ENCODE measurements around the gene UBXN2A. TPM values are rescaled to one million over a fixed set of nuclear protein-coding genes. Genes with fewer than 3 reads are reported as not detected.

Gene UBXN2A
- total RNA-seq, 1 donor from 2014 or later: 3.0 TPM

GRCh38 chr2:23967846-23968245, 27.6 kb downstream of the UBXN2A start:
- intact Hi-C loops (cut with DNase I): no loop called here
- Histone ChIP-seq H3K4me1 (no peaks in the 10 kb centered on the region), H3K27me3 (no peaks in the 10 kb centered on the region), H3K27ac (no peak overlapping the region), H3K4me3 (no peak overlapping the region), H3K9me3 (no peaks in the 10 kb centered on the region), H3K36me3 (peaks cover 13 to 16% of the 10 kb centered on the region in 2 donors)
- TF ChIP-seq, protein P1, sequence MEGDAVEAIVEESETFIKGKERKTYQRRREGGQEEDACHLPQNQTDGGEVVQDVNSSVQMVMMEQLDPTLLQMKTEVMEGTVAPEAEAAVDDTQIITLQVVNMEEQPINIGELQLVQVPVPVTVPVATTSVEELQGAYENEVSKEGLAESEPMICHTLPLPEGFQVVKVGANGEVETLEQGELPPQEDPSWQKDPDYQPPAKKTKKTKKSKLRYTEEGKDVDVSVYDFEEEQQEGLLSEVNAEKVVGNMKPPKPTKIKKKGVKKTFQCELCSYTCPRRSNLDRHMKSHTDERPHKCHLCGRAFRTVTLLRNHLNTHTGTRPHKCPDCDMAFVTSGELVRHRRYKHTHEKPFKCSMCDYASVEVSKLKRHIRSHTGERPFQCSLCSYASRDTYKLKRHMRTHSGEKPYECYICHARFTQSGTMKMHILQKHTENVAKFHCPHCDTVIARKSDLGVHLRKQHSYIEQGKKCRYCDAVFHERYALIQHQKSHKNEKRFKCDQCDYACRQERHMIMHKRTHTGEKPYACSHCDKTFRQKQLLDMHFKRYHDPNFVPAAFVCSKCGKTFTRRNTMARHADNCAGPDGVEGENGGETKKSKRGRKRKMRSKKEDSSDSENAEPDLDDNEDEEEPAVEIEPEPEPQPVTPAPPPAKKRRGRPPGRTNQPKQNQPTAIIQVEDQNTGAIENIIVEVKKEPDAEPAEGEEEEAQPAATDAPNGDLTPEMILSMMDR (IDR thresholded peaks at IDR 0.05): no peak
- no peak for DNase-seq (ENCODE audit: low spot score in 2 of 2)

DNA sequence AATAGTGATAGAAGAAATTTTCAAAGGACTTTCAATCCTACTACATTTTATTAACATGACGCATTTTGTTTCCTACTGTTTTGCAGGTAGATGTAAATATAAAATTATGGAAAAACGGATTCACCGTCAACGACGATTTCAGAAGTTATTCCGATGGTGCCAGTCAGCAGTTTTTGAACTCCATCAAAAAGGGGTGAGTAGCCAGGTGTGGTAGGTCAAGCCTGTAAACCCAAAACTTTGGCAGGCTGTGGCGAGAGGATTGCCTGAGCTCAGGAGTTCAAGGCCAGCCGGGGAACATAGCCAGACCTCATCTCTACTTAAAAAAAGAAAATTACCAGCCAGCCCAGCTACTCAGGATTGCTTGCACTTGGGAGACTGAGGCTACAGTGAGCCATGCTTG, 36.6 kb downstream of the UBXN2A start:
- H3K36me3 ChIP-seq: peaks cover 18 to 32% of the 10 kb centered on the region in 2 donors
- no peak overlapping the region for H3K4me3 ChIP-seq
- intact Hi-C loops (cut with DNase I): no loop called here
- DNase-seq (ENCODE audit: low spot score in 2 of 2): no peak
- TF ChIP-seq, protein P1 (IDR thresholded peaks at IDR 0.05): no peak
- no peaks in the 10 kb centered on the region for H3K9me3 ChIP-seq
- H3K4me1 ChIP-seq: no peaks in the 10 kb centered on the region
- H3K27me3 ChIP-seq: no peaks in the 10 kb centered on the region
- H3K27ac ChIP-seq: no peak overlapping the region

DNA sequence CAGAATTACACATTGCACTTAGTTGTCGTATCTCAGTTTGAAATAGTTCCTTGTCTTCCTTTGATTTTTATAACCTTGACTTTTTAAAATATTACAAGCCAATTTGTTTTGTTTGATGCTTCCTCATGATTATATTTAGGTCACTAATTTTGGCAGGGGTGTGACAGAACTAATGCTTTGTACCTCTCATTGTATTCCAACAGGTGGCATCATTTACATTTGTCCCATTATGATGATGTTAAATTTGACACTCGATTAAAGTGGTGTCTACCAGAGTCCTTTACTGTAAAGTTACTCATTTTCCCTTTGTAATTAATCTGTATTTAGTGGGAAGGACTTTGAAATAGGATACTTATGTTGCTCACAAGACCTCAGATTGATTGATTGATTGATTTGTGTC, 48.1 kb downstream of the UBXN2A start:
- H3K27me3 ChIP-seq: no peaks in the 10 kb centered on the region
- TF ChIP-seq, protein P1 (IDR thresholded peaks at IDR 0.05): no peak
- peaks cover 13 to 24% of the 10 kb centered on the region in 2 donors for H3K36me3 ChIP-seq
- intact Hi-C loops (cut with DNase I): no loop called here
- H3K9me3 ChIP-seq: no peaks in the 10 kb centered on the region
- H3K4me3 ChIP-seq: no peak overlapping the region
- no peak for DNase-seq (ENCODE audit: low spot score in 2 of 2)
- no peak overlapping the region for H3K27ac ChIP-seq
- H3K4me1 ChIP-seq: no peaks in the 10 kb centered on the region

GRCh38 chr2:23992931-23993330, 52.7 kb downstream of the UBXN2A start:
- H3K36me3 ChIP-seq: peaks cover under 1 to 3% of the 10 kb centered on the region in 2 donors
- H3K27ac ChIP-seq: no peak overlapping the region
- intact Hi-C loops (cut with DNase I): no loop called here
- TF ChIP-seq, protein P1 (IDR thresholded peaks at IDR 0.05): no peak
- H3K27me3 ChIP-seq: no peaks in the 10 kb centered on the region
- DNase-seq (ENCODE audit: low spot score in 2 of 2): no peak
- no peak overlapping the region for H3K4me3 ChIP-seq
- no peaks in the 10 kb centered on the region for H3K9me3 ChIP-seq
- no peaks in the 10 kb centered on the region for H3K4me1 ChIP-seq

DNA sequence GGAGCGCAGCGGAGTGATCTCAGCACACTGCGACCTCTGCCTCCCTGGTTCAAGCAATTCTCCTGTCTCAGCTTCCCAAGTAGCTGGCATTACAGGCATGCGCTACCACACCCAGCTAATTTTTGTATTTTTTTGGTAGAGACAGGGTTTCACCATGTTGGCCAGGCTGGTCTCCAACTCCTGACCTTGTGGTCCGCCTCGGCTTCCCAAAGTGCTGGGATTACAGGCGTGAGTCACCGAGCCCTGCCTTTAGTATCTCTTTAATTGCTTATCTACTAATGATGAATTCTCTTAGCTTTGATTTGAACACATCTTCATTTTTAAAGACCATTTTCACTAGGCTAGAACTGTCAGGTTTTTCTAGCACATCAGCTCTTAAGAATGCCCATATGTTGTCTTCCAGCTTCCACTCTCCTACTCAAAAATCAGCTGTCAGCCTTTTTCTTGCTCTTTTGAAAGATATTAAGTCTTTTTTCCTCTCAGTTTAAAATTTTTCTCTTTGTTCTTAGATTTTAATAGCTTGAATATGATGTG, 53.5 kb downstream of the UBXN2A start:
- no peak overlapping the region for H3K27ac ChIP-seq
- no peak overlapping the region for H3K4me3 ChIP-seq
- intact Hi-C loops (cut with DNase I): no loop called here
- no peaks in the 10 kb centered on the region for H3K9me3 ChIP-seq
- no peak for DNase-seq (ENCODE audit: low spot score in 2 of 2)
- no peaks in the 10 kb centered on the region for H3K4me1 ChIP-seq
- peaks cover 5 to 10% of the 10 kb centered on the region in 2 donors for H3K36me3 ChIP-seq
- H3K27me3 ChIP-seq: no peaks in the 10 kb centered on the region
- TF ChIP-seq, protein P1 (IDR thresholded peaks at IDR 0.05): no peak

DNA sequence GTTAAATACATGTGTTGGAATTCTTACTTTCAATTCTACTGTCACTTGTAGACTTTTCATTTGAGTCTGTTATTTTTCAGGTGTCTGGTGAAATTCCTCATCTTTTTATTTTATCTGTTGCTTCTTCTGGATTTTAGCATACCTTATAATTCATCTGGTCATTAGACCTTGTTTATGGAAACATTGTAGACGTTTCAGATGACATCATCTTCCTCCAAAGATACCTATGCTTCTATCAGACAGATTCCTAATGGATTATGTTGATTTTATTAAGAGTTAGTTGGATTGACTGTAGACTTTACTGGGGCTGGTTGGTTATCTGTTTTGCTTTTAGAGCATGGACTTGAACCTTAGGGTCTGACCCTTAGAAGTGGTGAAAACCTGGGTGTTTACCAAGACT, 54.3 kb downstream of the UBXN2A start:
- no peak overlapping the region for H3K27ac ChIP-seq
- H3K4me3 ChIP-seq: no peak overlapping the region
- no peaks in the 10 kb centered on the region for H3K4me1 ChIP-seq

More for the DNA sequence above, 54.3 kb downstream of the UBXN2A start:
- DNase-seq (ENCODE audit: low spot score in 2 of 2): no peak
- no peaks in the 10 kb centered on the region for H3K9me3 ChIP-seq
- TF ChIP-seq, protein P1 (IDR thresholded peaks at IDR 0.05): no peak
- intact Hi-C loops (cut with DNase I): no loop called here
- no peaks in the 10 kb centered on the region for H3K27me3 ChIP-seq
- H3K36me3 ChIP-seq: peaks cover 9 to 17% of the 10 kb centered on the region in 2 donors
